Stimulated activated naive CD8-positive, alpha-beta T cell treated with anti-CD3 and anti-CD28 coated beads, Interleukin-15, Interleukin-2, amounts not matched to agents 100 U/mL and 50 U/mL, for 24 hours (primary cell): ENCODE results near the gene PHIP.
A peak's percentile ranks its signal among the peaks of the same experiment; 100 is the strongest.

ENCODE experiments used
- ATAC-seq: fragments of 150-1000 bp; cut with Tn5 transposase; one replicate; pipeline ENCODE4 v1.10.0; 2021
- DNase-seq: peaks from one replicate; pipeline ENCODE4 v3.0.0; 2021

The PHIP gene

DNA sequence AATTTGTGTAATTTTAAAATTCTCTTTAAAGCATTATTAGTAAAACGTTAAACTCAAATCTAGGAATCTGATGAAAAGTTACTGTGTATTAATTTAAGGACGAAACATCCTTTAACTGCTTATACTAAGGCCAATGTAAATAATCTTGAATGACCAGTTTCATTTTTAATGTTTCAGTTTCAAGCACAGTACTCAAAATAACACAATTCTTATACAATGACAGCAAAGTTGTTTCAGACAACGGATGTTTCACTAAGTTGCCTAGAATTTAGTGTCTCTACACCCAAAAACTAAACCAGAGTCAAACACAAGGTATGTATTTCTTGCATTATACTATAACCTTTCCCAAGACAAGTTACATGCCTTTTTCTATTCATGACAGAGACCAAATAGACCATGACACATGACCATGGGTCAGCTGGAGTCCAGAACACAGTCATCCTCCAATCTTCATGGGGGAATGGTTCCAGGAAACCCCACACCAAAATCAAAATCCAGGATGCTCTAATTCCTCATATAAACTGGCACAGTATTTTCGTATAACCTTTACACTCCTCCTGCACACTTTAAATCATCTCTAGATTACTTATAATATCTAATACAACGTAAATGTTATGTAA, 7.7 kb downstream of the PHIP start:
- ATAC-seq (no peak), DNase-seq (no peak)

DNA sequence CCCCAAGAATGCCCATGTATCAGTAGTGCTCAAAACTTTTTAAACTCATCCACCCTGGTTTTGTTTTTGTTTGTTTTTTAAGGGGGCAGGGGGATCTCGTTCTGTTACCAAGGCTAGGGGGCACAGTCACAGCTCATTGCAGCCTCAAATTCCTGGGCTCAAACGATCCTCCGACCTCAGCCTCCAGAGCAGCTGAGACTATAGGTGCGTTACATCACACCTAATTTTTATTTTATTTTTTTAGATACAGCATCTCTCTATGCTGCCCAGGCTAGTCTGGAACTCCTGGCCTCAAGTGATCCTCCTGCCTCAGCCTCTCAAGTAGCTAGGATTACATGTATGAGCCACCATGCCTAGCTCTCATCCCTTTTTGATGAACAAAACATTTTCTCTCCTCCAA, 11.2 kb downstream of the PHIP start:
- DNase-seq (no peak), ATAC-seq (no peak)

DNA sequence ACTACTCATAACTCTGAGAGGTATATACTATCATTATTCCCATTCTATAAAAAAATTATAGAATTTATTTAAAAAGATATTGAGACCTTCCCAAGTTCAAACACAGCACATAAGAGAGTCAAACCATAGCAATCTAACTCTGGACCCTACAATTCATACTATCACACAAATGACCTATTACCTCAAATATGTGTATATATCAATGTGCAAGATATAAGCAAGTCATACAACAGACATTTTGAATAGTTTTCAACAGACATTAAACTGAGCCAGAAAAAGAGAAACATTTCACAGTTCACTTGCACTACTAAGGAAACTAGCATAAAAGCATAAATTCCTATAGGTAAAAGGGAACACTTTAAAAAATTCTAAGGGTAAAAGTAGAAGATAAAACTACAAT, 11.7 kb downstream of the PHIP start:
- no peak for ATAC-seq
- no peak for DNase-seq

- ATAC-seq (no peak), DNase-seq (no peak)
Observed at GRCh38 chr6:79065232-79065631, 12.8 kb downstream of the PHIP start.

DNA sequence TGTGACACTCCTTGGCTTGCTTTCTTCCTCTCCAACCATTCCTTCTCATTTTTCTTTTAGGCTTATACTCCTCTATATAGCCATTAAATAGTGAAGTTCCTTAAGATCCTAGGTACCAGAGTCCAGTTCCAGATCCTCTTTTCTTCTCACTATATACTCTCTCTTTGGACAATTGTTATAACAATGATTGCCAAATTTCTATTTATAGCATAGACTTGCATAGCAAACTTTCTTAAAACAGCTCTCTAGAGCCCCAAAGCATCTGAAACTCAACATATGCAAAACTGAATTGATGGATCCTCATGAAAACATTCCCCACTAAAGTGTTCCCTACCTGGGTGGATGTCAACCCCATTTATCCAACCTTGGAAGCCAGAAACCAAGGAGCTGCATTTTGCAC, 13.4 kb downstream of the PHIP start:
- no peak for ATAC-seq
- DNase-seq, result no peak

GRCh38 chr6:79062708-79063107, 15.3 kb downstream of the PHIP start:
- DNase-seq (no peak), ATAC-seq (no peak)

GRCh38 chr6:79057746-79058145, 20.3 kb downstream of the PHIP start:
- no peak for DNase-seq
- no peak for ATAC-seq

DNA sequence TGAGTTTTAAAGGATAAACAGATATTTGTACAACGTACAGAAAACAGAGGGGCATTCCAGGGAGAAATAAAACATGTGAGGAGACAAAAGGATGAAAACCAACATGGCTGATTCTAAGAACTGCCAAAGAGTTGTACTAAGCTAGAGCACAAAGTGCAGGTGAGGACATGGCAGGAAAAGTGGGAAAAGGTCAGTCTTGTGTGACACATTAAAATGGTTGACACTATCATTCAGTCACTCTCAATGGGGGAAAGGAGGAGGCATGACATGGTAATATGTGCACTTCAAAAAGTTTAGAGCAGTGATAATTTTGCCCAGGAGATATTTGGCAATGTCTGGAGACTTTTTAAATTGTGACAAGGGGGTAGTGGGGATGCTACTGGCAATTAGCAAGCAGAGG, 21.8 kb downstream of the PHIP start:
- ATAC-seq, result no peak

DNA sequence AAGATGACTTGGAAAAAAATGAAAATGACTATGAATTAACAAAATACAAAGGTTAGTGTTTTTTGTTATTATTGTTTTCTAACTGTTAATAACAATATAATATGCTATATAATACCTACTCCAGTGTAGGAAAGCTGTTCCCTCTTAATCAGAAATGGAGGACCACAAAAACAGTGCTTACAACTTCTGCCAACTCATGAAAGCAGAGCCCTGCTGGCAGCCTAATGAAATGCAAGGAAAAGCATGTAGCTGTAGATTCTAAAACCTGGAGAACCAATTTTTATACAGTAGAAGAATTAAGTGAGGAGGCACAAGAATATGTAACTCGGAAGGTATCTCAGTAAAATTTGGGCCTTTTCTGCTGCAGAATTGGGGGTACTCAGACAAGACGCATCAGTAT, 29.4 kb downstream of the PHIP start:
- DNase-seq (peak; percentile 17), ATAC-seq (peak; percentile 32)

More for the DNA sequence above, 21.8 kb downstream of the PHIP start:
- DNase-seq, result no peak

GRCh38 chr6:79047072-79047471, 31.0 kb downstream of the PHIP start:
- ATAC-seq, result no peak
- no peak for DNase-seq

GRCh38 chr6:79045966-79046365, 32.1 kb downstream of the PHIP start:
- no peak for DNase-seq
- ATAC-seq, result no peak

DNA sequence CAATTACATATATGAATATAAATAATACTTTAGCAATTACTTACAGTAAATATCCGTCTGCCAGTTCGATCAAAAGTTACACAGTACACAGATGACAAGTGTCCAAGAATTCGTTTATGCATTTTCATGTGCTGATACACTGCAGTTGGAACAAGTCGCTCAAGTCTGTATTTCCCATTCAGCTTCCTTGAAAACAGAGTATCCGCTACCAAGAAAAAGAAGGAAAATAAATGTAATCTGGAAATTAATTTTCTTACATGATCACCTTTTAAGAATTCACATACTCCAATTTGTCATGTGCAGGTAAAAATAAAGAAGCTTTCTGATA, 35.3 kb downstream of the PHIP start:
- ATAC-seq (no peak), DNase-seq (no peak)

- no peak for DNase-seq
- peak; percentile 34 for ATAC-seq
Observed at GRCh38 chr6:79042088-79042798, 35.8 kb downstream of the PHIP start.

DNA sequence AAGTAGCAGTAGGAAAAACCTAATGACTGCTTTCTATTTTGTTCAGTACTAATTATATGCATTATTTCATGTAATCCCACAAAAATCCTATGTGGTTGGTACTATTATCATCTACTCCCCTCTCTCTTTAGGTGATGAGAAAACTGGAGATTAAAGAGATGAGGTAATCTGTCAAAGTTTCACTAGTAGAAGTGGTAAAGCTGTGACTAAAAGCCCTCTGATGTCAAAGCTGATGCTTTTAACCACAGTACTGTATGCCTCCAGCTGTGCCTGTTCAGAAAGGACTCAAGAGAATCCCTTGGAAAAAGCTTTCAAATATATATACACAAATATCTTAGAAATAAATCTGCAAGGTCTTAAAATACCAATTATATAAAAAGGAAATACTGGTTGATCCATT, 38.0 kb downstream of the PHIP start:
- ATAC-seq (peak; percentile 94), DNase-seq (no peak)

DNA sequence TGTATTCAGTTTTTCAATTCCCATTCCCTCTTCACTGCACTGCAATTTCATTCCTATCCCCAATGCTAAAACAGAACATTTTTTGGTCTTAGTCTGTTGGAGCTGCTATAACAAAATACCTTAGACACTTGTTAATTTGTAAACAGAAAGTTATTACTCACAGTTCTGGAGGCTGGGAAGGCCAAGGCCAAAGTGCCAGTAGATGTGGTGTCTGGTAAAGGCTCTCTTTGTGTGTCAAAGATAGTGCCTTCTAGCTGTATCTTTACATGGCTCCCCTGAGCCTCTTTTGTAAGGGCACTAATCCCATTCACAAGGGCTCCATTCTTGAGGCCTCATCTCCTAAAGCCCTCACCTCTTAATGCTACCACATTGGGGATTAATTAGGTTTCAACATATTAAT, 40.0 kb downstream of the PHIP start:
- ATAC-seq (no peak), DNase-seq (no peak)

DNA sequence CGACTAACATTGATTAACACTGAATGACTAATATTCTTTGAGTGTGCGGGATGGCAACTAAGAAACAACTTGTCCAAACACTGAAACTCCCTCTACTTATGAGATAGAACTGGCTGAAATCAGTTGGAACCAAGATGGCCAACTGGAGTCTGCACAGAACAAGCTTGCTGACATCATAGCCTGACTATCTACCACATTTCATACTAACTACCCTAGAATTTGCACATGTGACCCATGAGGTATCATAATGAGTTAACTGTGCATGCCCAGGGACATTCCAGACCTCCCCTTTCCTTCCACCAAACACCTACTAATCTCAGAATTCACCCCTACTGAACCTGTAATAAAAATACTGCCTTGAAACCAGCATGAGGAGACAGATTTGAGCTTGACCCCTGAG, 43.2 kb downstream of the PHIP start:
- ATAC-seq (peak; percentile 87), DNase-seq (no peak)

DNA sequence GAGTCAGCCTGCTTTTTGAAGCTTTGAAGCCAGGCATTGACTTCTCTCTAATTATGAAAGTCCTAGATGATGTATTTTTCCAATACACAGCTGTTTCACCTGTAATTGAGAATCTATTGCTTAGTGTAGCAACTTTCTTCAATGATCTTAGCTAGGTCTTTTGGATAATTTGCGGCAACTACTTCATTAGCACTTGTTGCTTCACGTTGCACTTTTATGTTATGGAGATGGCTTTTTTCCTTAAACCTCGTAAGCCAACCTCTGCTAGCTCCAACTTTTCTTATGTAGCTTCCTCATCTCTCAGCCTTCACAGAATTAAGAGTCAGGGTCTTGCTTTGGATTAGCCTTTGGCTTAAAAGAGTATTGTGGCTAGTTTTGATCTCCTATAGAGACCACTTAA, 44.8 kb downstream of the PHIP start:
- ATAC-seq, result no peak
- no peak for DNase-seq

DNA sequence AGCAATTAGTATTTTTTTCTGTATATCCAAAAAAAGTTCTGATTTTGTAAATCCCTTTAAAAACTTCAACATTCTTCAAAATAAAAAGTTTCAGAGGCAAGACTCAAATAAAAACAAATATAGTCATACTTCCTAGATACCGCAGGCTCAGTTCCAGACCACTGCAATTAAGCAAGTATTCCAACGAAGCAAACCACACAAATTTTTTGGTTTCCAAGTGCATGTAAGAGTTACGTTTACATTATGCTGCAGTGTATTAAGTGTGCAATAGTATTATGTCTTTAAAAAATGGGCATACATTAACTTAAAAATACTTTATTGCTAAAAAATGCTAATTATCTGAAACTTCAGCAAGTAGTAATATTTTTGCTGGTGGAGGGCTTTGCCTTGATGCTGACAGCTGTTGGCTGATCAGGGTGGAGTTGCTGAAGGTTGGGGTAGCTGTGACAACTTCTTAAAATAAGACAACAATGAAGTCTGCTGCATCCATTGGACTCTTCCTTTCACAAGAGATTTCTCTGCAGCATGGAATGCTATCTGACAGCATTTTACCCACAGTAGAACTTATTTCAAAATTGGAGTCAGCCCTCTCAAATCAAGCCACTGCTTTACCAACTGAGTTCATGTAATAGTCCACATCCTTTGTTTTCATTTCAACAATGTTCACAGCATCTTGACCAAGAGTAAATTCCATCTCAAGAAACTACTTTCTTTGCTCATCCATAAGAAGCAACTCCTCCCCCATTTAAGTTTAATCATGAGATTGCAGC, 46.0 kb downstream of the PHIP start:
- DNase-seq (no peak), ATAC-seq (no peak)

DNA sequence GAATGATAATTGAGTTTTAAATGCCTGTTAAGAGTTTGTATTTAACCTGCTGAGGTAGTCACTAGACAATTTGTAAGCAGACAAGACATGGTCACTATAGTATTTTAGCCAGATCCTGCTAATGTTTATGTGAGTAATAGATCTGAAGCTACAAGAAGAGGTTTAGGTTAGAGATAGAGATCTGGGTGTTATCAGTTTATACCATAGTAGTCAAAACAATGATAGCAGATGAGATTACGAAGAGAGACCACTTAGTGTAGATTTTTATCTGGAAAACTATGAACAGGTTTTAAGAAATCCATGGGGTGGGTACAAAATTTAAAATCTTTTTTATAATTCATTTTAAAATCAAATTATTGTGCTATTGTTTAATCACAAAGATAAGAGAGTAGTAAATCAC, 47.5 kb downstream of the PHIP start:
- DNase-seq (no peak), ATAC-seq (no peak)

DNA sequence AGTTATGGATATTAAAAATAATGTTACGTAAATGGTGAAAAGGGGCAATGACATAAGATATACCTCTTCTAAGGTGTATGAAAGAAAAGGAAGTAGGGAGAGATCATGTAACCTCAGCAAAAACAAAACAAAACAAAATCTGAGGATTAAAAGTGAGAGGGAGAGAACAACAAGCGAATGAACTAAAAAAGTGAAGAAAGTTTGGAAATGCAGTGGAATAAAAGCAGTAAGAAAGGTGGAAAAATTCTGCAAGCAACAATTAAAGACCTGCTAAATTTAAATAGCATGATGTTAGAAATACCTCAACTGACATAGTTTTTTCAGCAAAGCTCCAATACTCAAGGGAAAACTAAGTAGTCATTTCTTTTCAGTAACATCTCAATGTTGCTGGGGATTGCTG, 48.0 kb downstream of the PHIP start:
- ATAC-seq, result no peak

GRCh38 chr6:79028641-79029314, 49.3 kb downstream of the PHIP start:
- no peak for ATAC-seq
- DNase-seq, result no peak

More for the DNA sequence above, 48.0 kb downstream of the PHIP start:
- DNase-seq, result no peak

DNA sequence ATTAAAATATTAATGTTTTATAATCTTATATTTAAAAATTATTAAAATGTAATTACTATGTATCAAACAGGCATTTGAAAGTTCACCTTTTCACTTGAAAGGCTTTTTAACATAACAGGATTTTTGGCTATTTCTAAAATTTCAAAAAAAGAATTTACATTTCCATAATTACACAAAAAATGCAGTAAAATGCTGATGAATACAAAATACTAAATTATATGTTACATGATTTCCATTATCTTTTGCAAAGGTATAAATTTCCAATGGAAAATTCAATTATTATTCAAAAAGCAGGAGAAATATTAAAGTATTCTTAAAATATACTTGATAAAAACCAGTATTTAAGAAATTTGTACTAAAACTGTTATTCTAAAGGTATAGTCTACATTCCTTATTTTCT, 66.1 kb downstream of the PHIP start:
- no peak for ATAC-seq
- DNase-seq, result no peak

- DNase-seq, result no peak
- no peak for ATAC-seq
Observed at GRCh38 chr6:79010422-79010821, 67.6 kb downstream of the PHIP start.
